Muscle of leg (tissue), 11 donors: ENCODE results near the gene SMG6. TPM values are rescaled to one million over a fixed set of nuclear protein-coding genes. Genes with fewer than 3 reads are reported as not detected.
A peak's percentile ranks its signal among the peaks of the same experiment; 100 is the strongest.

Experiments
- DNase-seq: peaks from one replicate; pipeline ENCODE4 v3.0.0; 2013
- H3K27ac ChIP-seq: one replicate; pipeline ENCODE4 v1.5.1; 2013; ENCODE audit warnings: mild to moderate bottlenecking, low read length, control low read depth
- H3K27me3 ChIP-seq: one replicate; pipeline ENCODE4 v1.6.1; 2013; ENCODE audit warnings: low read length; ENCODE audit not compliant: control insufficient read depth, insufficient read depth
- H3K36me3 ChIP-seq: one replicate; pipeline ENCODE4 v1.6.1; 2013; ENCODE audit warnings: low read length; ENCODE audit not compliant: control insufficient read depth, insufficient read depth
- H3K4me1 ChIP-seq: one replicate; pipeline ENCODE4 v1.6.1; 2013; ENCODE audit warnings: low read length; ENCODE audit not compliant: control insufficient read depth, insufficient read depth
- H3K4me3 ChIP-seq: one replicate; pipeline ENCODE4 v1.5.1; 2013; ENCODE audit warnings: low read length, control low read depth
- H3K9me3 ChIP-seq: replicated peaks from 2 replicates; pipeline ENCODE4 v1.6.1; 2013; ENCODE audit warnings: low read depth, low read length; ENCODE audit not compliant: control insufficient read depth
- WGBS: methylation state at CpG from one replicate; pipeline ENCODE4 v1.1.5; 2013; ENCODE audit warnings: missing lambda C conversion rate; ENCODE audit not compliant: insufficient coverage; 5-methylcytosine and 5-hydroxymethylcytosine counted together
- polyA plus RNA-seq, 8 donors: library from polyadenylated mRNA; unstranded; fragments of 120-200 nt; gene quantifications; one replicate each; pipeline versions ENCODE4 v1.2.1 to v1.2.3, GENCODE V29; 2013; ENCODE audit warnings: inconsistent platforms in 1 of 8, low replicate concordance in 1 of 8; ENCODE audit not compliant: insufficient read length in 8 of 8, insufficient read depth in 1 of 8
- total RNA-seq: library from RNA; stranded (reverse); fragments of 120-200 nt; gene quantifications from one replicate; pipeline ENCODE4 v1.2.4, GENCODE V29; 2013

The SMG6 gene
- total and polyA plus RNA-seq, 9 donors, result 12.7 to 21.8 (median 19.2) TPM

GRCh38 chr17:2195729-2196128, 107.9 kb downstream of the SMG6 start:
- no peaks in the 10 kb centered on the region for H3K27me3 ChIP-seq
- H3K4me1 ChIP-seq, result peaks cover 22% of the 10 kb centered on the region
- H3K4me3 ChIP-seq, result no peak overlapping the region
- peak; percentile 40 for DNase-seq
- H3K27ac ChIP-seq, result no peak overlapping the region
- 88% methylated on average over 3 of the region's 6 CpGs for WGBS
- H3K9me3 ChIP-seq, result no peaks in the 10 kb centered on the region
- peaks cover 7% of the 10 kb centered on the region for H3K36me3 ChIP-seq

- H3K27ac ChIP-seq, result peak overlapping the region; percentile 2
- H3K4me1 ChIP-seq, result peaks cover 30% of the 10 kb centered on the region
- peaks cover 7% of the 10 kb centered on the region for H3K36me3 ChIP-seq
- no peak overlapping the region for H3K4me3 ChIP-seq
- DNase-seq, result no peak
- no peaks in the 10 kb centered on the region for H3K9me3 ChIP-seq
- H3K27me3 ChIP-seq, result no peaks in the 10 kb centered on the region
- WGBS, result 17% methylated on average over 2 of the region's 5 CpGs
Observed at GRCh38 chr17:2194889-2195335, 108.7 kb downstream of the SMG6 start.

DNA sequence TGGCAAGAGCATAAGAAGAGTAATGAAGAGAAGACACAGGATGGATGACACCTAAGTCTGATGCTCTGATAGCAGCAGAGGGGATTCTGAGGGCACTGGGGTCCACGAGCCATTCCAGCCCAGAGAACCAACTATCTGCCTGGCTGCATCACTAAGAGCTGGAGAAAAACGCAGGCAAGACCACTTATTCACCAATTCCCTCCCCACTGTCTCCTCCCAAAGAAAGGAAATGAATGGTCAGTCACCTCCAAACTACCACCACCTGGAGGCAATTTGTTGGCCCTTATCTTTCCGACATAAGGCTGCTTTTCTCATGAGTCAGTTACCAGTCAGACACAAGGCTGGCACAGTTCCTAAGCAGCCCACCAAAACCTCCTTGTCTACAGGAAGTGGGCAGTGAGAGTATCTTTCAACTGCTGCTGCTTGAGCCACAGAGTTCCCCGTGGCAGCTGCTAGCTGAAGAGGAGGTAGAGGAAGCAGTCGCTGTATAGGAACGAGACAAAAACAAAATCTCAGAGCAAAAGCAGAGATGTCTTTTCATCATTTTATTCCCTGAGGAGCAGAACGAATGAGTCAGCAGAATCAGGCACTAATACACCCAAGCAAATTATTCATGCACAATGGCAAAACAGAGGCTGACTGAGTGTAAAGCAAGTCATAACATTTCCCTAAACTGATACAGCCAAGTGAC, 111.1 kb downstream of the SMG6 start:
- H3K4me1 ChIP-seq, result peaks cover 44% of the 10 kb centered on the region
- peak overlapping the region; percentile 78 for H3K27ac ChIP-seq
- H3K27me3 ChIP-seq, result no peaks in the 10 kb centered on the region
- H3K4me3 ChIP-seq, result no peak overlapping the region
- peak; percentile 37 for DNase-seq
- H3K36me3 ChIP-seq, result peaks cover 15% of the 10 kb centered on the region
- 58% methylated on average over 5 of the region's 7 CpGs for WGBS
- H3K9me3 ChIP-seq, result no peaks in the 10 kb centered on the region

DNA sequence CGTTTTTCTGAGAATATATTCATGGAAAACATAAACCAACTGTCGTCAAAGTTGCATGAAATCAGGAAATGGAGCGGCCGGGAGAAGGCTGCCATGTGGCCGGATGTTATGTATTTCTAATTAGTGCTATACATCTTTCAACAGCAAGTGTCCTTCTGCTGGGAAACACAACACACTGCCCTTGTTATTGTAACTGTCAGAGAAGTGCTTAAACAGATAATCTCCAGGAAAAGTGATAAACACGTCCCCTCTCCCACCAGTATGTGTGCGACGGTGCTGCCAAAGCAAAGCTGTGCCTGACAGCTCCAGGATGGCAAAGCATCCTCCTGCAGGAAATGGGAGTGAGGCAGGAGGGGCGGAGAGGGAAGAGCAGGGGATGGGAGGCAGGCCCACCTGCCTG, 111.8 kb downstream of the SMG6 start:
- 92% methylated on average over 1 of the region's 9 CpGs for WGBS

GRCh38 chr17:2191227-2191626, 112.4 kb downstream of the SMG6 start:
- DNase-seq, result peak; percentile 41
- H3K27me3 ChIP-seq, result no peaks in the 10 kb centered on the region
- H3K4me3 ChIP-seq, result no peak overlapping the region
- peaks cover 44% of the 10 kb centered on the region for H3K4me1 ChIP-seq
- 100% methylated on average over 1 of the region's 6 CpGs for WGBS
- H3K9me3 ChIP-seq, result no peaks in the 10 kb centered on the region
- H3K36me3 ChIP-seq, result peaks cover 25% of the 10 kb centered on the region
- H3K27ac ChIP-seq, result peak overlapping the region; percentile 78

More for the DNA sequence above, 111.8 kb downstream of the SMG6 start:
- Histone ChIP-seq H3K36me3 (peaks cover 19% of the 10 kb centered on the region), H3K4me1 (peaks cover 44% of the 10 kb centered on the region), H3K27ac (peak overlapping the region; percentile 78), H3K27me3 (no peaks in the 10 kb centered on the region), H3K4me3 (no peak overlapping the region), H3K9me3 (no peaks in the 10 kb centered on the region)
- peak; percentile 48 for DNase-seq

GRCh38 chr17:2190014-2190413, 113.6 kb downstream of the SMG6 start:
- peak; percentile 48 for DNase-seq
- no peaks in the 10 kb centered on the region for H3K9me3 ChIP-seq
- no peaks in the 10 kb centered on the region for H3K27me3 ChIP-seq
- WGBS, result 50% methylated on average over 1 of the region's 4 CpGs
- peak overlapping the region; percentile 78 for H3K27ac ChIP-seq
- H3K4me3 ChIP-seq, result no peak overlapping the region
- H3K4me1 ChIP-seq, result peaks cover 38% of the 10 kb centered on the region
- H3K36me3 ChIP-seq, result peaks cover 32% of the 10 kb centered on the region

GRCh38 chr17:2188971-2189630, 114.5 kb downstream of the SMG6 start:
- Histone ChIP-seq H3K27ac (peak overlapping the region; percentile 78), H3K36me3 (peaks cover 32% of the 10 kb centered on the region), H3K9me3 (no peaks in the 10 kb centered on the region), H3K27me3 (no peaks in the 10 kb centered on the region), H3K4me3 (no peak overlapping the region), H3K4me1 (peaks cover 35% of the 10 kb centered on the region)
- no peak for DNase-seq
- WGBS, result 63% methylated on average over 4 of the region's 8 CpGs

- WGBS, result no CpG with 5 or more reads among the region's 5 CpGs
Observed at GRCh38 chr17:2187758-2188157, 115.8 kb downstream of the SMG6 start.

GRCh38 chr17:2186937-2187336, 116.6 kb downstream of the SMG6 start:
- Histone ChIP-seq H3K27me3 (no peaks in the 10 kb centered on the region), H3K4me3 (no peak overlapping the region), H3K27ac (peak overlapping the region; percentile 29), H3K36me3 (peaks cover 37% of the 10 kb centered on the region), H3K9me3 (no peaks in the 10 kb centered on the region), H3K4me1 (peaks cover 40% of the 10 kb centered on the region)
- no peak for DNase-seq
- 100% methylated on average over 2 of the region's 4 CpGs for WGBS

More at GRCh38 chr17:2187758-2188157, 115.8 kb downstream of the SMG6 start:
- H3K4me3 ChIP-seq, result no peak overlapping the region
- H3K4me1 ChIP-seq, result peaks cover 37% of the 10 kb centered on the region
- H3K9me3 ChIP-seq, result no peaks in the 10 kb centered on the region
- peaks cover 40% of the 10 kb centered on the region for H3K36me3 ChIP-seq
- no peaks in the 10 kb centered on the region for H3K27me3 ChIP-seq
- H3K27ac ChIP-seq, result peak overlapping the region; percentile 29
- no peak for DNase-seq
